ENCODE data around the gene MAPKBP1. TPM values are rescaled to one million over a fixed set of nuclear protein-coding genes. Genes with fewer than 3 reads are reported as not detected.

MAPKBP1 gene
- total and polyA plus RNA-seq, 9 of the 15 experiments (the other 6 are each of a cell fraction or from before 2014, with no cell fraction given), result 0.15 to 9.5 (median 4.5) TPM

DNA sequence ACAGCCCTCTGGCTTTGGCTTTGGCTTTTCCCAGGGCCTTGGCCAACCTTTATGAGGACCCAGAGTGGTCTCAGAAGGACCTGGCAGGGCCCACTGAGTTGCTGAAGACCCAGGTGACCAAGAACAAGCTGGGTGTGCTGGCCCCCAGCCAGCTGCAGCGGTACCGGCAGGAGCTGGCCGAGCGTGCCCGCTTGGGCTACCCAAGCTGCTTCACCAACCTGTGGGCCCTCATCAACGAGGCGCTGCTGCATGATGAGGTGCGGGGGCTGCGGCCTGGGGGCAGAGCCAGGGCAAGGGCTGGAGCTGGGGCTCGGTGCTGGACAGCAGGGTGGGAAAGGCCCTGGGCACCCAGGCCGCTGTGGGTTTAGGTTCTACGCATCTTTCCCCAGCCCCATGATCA, 70.5 kb downstream of the MAPKBP1 start:
- TF ChIP-seq NFIC (IDR thresholded peaks at IDR 0.05) (no peak), ZEB2 (IDR thresholded peaks at IDR 0.05) (no peak), SLC30A9 (CRISPR knock-in tag; IDR thresholded peaks at IDR 0.05) (no peak), YY1 (IDR thresholded peaks at IDR 0.05; ENCODE audit: borderline replicate concordance in 1 of 3, control insufficient read depth in 1 of 3, extremely low read depth in 1 of 3, insufficient read depth in 3 of 3, insufficient read length in 1 of 3, insufficient replicate concordance in 2 of 3, low read depth in 1 of 3, low read length in 2 of 3) (no peak), RBM39 (optimal IDR thresholded peaks at IDR 0.05; ENCODE audit: low read depth, low read length) (no peak), ZNF347 (CRISPR knock-in tag; IDR thresholded peaks at IDR 0.05; ENCODE audit: low read depth) (no peak)

More for the DNA sequence above, 70.5 kb downstream of the MAPKBP1 start:
- Histone ChIP-seq H3K27me3 (ENCODE audit: control insufficient read depth in 2 of 2, insufficient read depth in 2 of 2, low read length in 2 of 2) (no peaks in the 10 kb centered on the region), H3K4me2 (ENCODE audit: insufficient read depth, low read length) (no peak overlapping the region), H3K27ac (ENCODE audit: extremely low read depth, low read depth, low read length) (no peak overlapping the region), H3K9ac (ENCODE audit: insufficient read depth in 1 of 2, low read depth in 2 of 2, low read length in 2 of 2) (no peak overlapping the region; a peak in 1 of 4 replicates), H2AFZ (ENCODE audit: low read depth, low read length) (no peak overlapping the region), H3K4me3 (no peak overlapping the region), H3K9me1 (ENCODE audit: control insufficient read depth, insufficient read depth, low read length) (no peaks in the 10 kb centered on the region), H3K4me1 (replicated peaks in 1 of 2; ENCODE audit: control insufficient read depth in 2 of 2, insufficient read depth in 2 of 2, low read length in 2 of 2) (peaks cover 0 to 18% of the 10 kb centered on the region in 2 experiments; a peak in 1 of 5 replicates), H3K36me3 (ENCODE audit: control insufficient read depth, insufficient read depth, low read length) (peaks cover 5% of the 10 kb centered on the region; the same call in 1 of the 3 replicates), H3K79me2 (ENCODE audit: control insufficient read depth, insufficient read depth, low read length) (no peaks in the 10 kb centered on the region), H4K20me1 (replicated peaks; ENCODE audit: control insufficient read depth, insufficient read depth, low read length) (peaks cover under 1% of the 10 kb centered on the region; the same call in 1 of the 2 replicates), H3K9me3 (replicated peaks; ENCODE audit: control insufficient read depth, insufficient read depth, low read depth, low read length) (no peaks in the 10 kb centered on the region)
- CTCF ChIA-PET (ENCODE audit: low intra/inter-chr PET ratio), result no interaction called here
- FAIRE-seq (no peak), ATAC-seq (no peak), DNase-seq (ENCODE audit: extremely low read depth in 1 of 4, low spot score in 3 of 4) (no peak)
- POLR2A ChIA-PET, result interaction anchor here (1.2 to 2.1 kb wide), 3 partner anchors 10 to 17 kb away, joined by 3 to 5 read pairs (median 5); partner anchors contain the start of gene JMJD7
- no TSS peak for BruUV-seq (replicated peaks)
- in situ Hi-C loops (cut with MboI) (no loop called here), intact Hi-C loops (cut with micrococcal nuclease) (no loop called here)
- 77% methylated on average over 11 of the region's 12 CpGs for WGBS (ENCODE audit: insufficient coverage, low coverage, missing lambda C conversion rate)

All from K562 (cell line).